ENCODE measurements around the gene ZNF667. TPM values are rescaled to one million over a fixed set of nuclear protein-coding genes. Genes with fewer than 3 reads are reported as not detected.
A peak's percentile ranks its signal among the peaks of the same experiment; 100 is the strongest.

The ZNF667 gene
- total and polyA plus RNA-seq, 2 donors (not counting 1 experiment from before 2014, with no cell fraction given) = 2.8 to 6.5 TPM

DNA sequence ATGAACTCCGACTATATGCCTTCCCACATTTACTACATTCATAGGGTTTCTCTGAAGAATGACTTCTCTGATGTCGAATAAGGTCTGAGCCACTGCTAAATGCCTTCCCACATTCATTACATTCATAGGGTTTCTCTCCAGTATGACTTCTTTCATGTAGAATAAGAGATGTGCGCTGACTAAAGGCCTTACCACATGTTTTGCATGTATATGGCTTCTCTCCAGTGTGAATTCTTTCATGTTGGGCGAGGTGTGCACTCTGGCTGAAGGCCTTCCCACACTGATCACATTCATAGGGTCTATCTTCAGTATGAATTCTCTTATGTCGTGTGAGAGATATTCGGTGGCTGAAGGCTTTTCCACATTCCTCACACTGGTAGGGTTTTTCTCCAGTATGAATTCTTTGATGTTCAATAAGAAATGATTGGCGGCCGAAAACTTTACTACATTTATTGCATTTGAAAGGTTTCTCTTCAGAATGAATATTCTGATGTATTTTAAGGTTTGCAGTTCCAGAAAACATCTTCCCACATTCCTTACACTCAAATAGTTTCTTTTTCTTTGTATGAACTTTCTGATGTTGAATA, 35.8 kb downstream of the ZNF667 start:
- no peak overlapping the region for H3K27ac Mint-ChIP-seq
- peaks cover 30% of the 10 kb centered on the region for H3K9me3 Mint-ChIP-seq (ENCODE audit: insufficient read depth)
- Histone ChIP-seq H3K36me3 (replicated peaks in 1 of 2; ENCODE audit: control extremely low read depth in 1 of 2, control insufficient read depth in 1 of 2, extremely low read depth in 1 of 2, insufficient read depth in 2 of 2, low read length in 1 of 2) (peaks cover 0 to 6% of the 10 kb centered on the region in 2 experiments), H3K9me3 (ENCODE audit: control extremely low read depth in 1 of 3, control insufficient read depth in 2 of 3, insufficient read depth in 1 of 3, low read length in 2 of 3) (peaks cover 18 to 68% (median 30%) of the 10 kb centered on the region in 3 donors), H3K4me1 (ENCODE audit: control insufficient read depth in 2 of 2, insufficient read depth in 2 of 2, low read length in 2 of 2) (no peaks in the 10 kb centered on the region), H3K4me2 (replicated peaks; ENCODE audit: low read depth, low read length, poor library complexity, severe bottlenecking) (no peak overlapping the region), H3K79me2 (ENCODE audit: control insufficient read depth, insufficient read depth, low read length) (no peaks in the 10 kb centered on the region), H3K9ac (ENCODE audit: low read length) (no peak overlapping the region), H3K4me3 (ENCODE audit: control extremely low read depth in 1 of 5, extremely low read depth in 1 of 5, insufficient read depth in 1 of 5, low read depth in 2 of 5, low read length in 4 of 5) (peak overlapping the region in 1 of 5 experiments; percentile 15), H4K20me1 (ENCODE audit: control insufficient read depth, insufficient read depth, low read length, poor library complexity, severe bottlenecking) (no peaks in the 10 kb centered on the region), H3K27ac (ENCODE audit: low read length in 2 of 2) (no peak overlapping the region), H3K27me3 (replicated peaks in 1 of 4; ENCODE audit: control extremely low read depth in 1 of 4, control insufficient read depth in 3 of 4, insufficient read depth in 4 of 4, low read length in 3 of 4) (no peaks in the 10 kb centered on the region), H2AFZ (ENCODE audit: insufficient read depth, low read depth, low read length, poor library complexity, severe bottlenecking) (no peak overlapping the region)
- no peaks in the 10 kb centered on the region for H3K4me1 Mint-ChIP-seq
- H3K4me3 Mint-ChIP-seq = no peak overlapping the region
- no peak for ATAC-seq (ENCODE audit: low read depth)
- intact Hi-C loops (cut with micrococcal nuclease) = no loop called here
- DNase-seq = no peak
- no CpG with 5 or more reads among the region's 8 CpGs for WGBS (ENCODE audit: insufficient coverage)
- CTCF ChIA-PET = no interaction called here
- no peak for TF ChIP-seq CTCF (IDR thresholded peaks at IDR 0.05)
- TF ChIP-seq EZH2 (IDR thresholded peaks at IDR 0.05; ENCODE audit: borderline replicate concordance, insufficient read depth, low read depth, low read length, poor library complexity, severe bottlenecking) = no peak
- H3K27me3 Mint-ChIP-seq = no peaks in the 10 kb centered on the region
- POLR2A ChIA-PET = no interaction called here

DNA sequence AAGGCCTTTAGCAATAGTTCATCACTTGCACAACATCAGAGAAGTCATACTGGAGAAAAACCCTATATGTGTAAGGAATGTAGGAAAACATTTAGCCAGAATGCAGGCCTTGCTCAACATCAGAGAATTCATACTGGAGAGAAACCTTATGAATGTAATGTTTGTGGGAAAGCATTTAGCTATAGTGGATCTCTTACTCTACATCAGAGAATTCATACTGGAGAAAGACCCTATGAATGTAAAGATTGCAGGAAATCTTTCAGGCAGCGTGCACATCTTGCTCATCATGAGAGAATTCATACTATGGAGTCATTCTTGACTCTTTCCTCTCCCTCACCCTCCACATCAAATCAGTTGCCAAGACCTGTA, 53.2 kb downstream of the ZNF667 start:
- no peaks in the 10 kb centered on the region for H3K4me1 Mint-ChIP-seq
- peaks cover 21% of the 10 kb centered on the region for H3K9me3 Mint-ChIP-seq (ENCODE audit: insufficient read depth)
- Histone ChIP-seq H3K4me1 (ENCODE audit: control insufficient read depth in 2 of 2, insufficient read depth in 2 of 2, low read length in 2 of 2) (no peaks in the 10 kb centered on the region), H2AFZ (ENCODE audit: insufficient read depth, low read depth, low read length, poor library complexity, severe bottlenecking) (no peak overlapping the region), H3K4me2 (replicated peaks; ENCODE audit: low read depth, low read length, poor library complexity, severe bottlenecking) (no peak overlapping the region), H3K79me2 (ENCODE audit: control insufficient read depth, insufficient read depth, low read length) (no peaks in the 10 kb centered on the region), H3K9ac (ENCODE audit: low read length) (no peak overlapping the region), H3K9me3 (ENCODE audit: control extremely low read depth in 1 of 3, control insufficient read depth in 2 of 3, insufficient read depth in 1 of 3, low read length in 2 of 3) (peaks cover 39 to 94% (median 50%) of the 10 kb centered on the region in 3 donors), H4K20me1 (ENCODE audit: control insufficient read depth, insufficient read depth, low read length, poor library complexity, severe bottlenecking) (no peaks in the 10 kb centered on the region), H3K27me3 (replicated peaks in 1 of 4; ENCODE audit: control extremely low read depth in 1 of 4, control insufficient read depth in 3 of 4, insufficient read depth in 4 of 4, low read length in 3 of 4) (no peaks in the 10 kb centered on the region), H3K27ac (ENCODE audit: low read length in 2 of 2) (no peak overlapping the region), H3K4me3 (ENCODE audit: control extremely low read depth in 1 of 5, extremely low read depth in 1 of 5, insufficient read depth in 1 of 5, low read depth in 2 of 5, low read length in 4 of 5) (peak overlapping the region in 1 of 5 experiments; percentile 3), H3K36me3 (replicated peaks in 1 of 2; ENCODE audit: control extremely low read depth in 1 of 2, control insufficient read depth in 1 of 2, extremely low read depth in 1 of 2, insufficient read depth in 2 of 2, low read length in 1 of 2) (peaks cover 17 to 20% of the 10 kb centered on the region in 2 experiments)
- intact Hi-C loops (cut with micrococcal nuclease) = no loop called here
- ChIA-PET POLR2A (no interaction called here), CTCF (no interaction called here)
- H3K27ac Mint-ChIP-seq = no peak overlapping the region
- ATAC-seq (ENCODE audit: low read depth) (no peak), DNase-seq (no peak)
- no peak overlapping the region for H3K4me3 Mint-ChIP-seq
- TF ChIP-seq CTCF (IDR thresholded peaks at IDR 0.05) (no peak), EZH2 (IDR thresholded peaks at IDR 0.05; ENCODE audit: borderline replicate concordance, insufficient read depth, low read depth, low read length, poor library complexity, severe bottlenecking) (no peak)
- no peaks in the 10 kb centered on the region for H3K27me3 Mint-ChIP-seq
- WGBS (ENCODE audit: insufficient coverage) = no CpG with 5 or more reads among the region's 1 CpG
